HG03520 (cell line): ENCODE results near the gene ARAP1.
"Not testable (repeated sequence)": the region's sequence is repeated elsewhere in the genome, so short reads cannot be mapped to it uniquely, and the experiment has no call there.

Experiments used
- ATAC-seq: cut with Tn5 transposase; IDR thresholded peaks from one replicate; pipeline ENCODE4 v1.9.1; 2021; ENCODE audit warnings: mild to moderate bottlenecking, moderate library complexity; ENCODE audit not compliant: unreplicated experiment

ARAP1 gene

GRCh38 chr11:72752088-72752914, at the start of gene ARAP1:
ARAP1 (minus strand) TSS chr11:72752408; CDS start chr11:72727128, 25,280 bp downstream.
- no peak for ATAC-seq

DNA sequence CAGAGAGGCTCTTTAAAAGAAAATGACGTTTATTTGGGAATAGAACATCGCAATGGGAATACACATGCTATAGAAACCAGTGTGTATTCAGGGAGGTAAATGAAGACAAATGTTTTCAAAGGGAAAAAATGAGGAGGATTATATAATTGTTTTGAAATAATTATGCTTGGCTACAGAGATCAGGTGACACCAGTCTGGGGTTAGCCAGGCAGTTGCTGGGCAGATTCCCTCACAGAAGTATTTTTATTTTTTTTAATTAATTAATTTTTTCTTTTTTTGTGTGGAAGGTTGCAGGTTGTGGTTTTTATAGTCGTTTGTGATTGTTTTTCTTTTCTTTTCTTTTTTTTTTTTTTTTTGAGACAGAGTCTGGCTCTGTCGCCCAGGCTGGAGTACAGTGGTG, 47.2 kb upstream of the ARAP1 start:
- ATAC-seq: no peak

DNA sequence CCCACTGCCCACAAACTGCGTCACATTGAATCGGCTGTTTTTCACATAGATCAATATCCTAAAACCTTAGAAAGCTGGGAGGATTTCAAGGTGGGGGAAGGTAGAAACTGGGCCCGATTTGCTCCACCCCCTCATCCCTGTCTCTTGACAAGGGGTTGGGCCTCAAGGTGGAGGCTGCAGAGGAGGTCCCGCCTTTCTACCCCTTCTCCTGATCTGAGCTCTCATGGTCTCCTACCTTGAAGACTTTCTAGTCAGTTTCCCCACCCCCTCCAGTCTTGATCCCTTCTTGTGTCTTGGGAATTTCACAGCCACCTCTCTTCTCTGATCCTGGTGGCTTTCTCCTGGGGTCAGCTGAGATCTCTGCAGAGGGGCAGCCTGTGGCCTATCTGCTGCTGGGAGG, 46.2 kb upstream of the ARAP1 start:
- ATAC-seq: no peak

GRCh38 chr11:72793425-72794367, 41.5 kb upstream of the ARAP1 start, which contains the start of gene STARD10:
STARD10 (minus strand) TSS chr11:72794047; CDS start chr11:72781181, 12,866 bp downstream.
- peak; percentile 83 for ATAC-seq

DNA sequence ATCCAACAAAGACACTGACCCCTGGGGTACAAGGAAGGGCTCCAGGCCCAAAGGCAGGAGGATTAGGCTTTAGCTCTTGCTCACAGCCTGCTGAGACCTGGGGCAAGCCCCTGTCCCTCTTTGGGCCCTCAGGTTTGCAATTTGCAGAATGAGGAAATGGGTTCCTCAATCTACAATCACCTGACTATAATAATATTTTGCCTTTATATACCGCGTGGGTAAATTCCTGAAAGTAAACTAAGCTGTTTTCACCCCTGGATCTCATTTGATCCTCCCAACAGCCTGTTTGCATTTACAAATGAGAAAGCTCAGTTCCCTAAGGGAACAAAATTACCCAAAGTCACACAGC, 40.8 kb upstream of the ARAP1 start:
- ATAC-seq: no peak

- ATAC-seq: no peak
Observed at GRCh38 chr11:72792437-72793021, 40.3 kb upstream of the ARAP1 start.

DNA sequence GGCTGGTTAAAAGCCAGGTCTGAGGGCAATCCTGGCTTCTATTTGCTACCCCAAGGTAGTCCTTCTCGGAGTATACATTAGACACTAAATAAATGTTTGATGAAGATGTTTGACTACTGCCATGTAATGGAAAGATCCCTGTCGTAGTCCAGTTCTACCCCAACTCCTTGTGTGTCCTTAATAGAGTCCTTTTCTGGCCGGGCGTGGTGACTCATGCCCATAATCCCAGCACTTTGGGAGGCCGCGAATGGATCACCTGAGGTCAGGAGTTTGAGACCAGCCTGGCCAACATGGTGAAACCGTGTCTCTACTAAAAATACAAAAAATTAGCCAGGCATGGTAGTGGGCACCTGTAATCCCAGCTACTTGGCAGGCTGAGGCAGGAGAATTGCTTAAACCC, 39.0 kb upstream of the ARAP1 start:
- ATAC-seq: not testable (repeated sequence)

DNA sequence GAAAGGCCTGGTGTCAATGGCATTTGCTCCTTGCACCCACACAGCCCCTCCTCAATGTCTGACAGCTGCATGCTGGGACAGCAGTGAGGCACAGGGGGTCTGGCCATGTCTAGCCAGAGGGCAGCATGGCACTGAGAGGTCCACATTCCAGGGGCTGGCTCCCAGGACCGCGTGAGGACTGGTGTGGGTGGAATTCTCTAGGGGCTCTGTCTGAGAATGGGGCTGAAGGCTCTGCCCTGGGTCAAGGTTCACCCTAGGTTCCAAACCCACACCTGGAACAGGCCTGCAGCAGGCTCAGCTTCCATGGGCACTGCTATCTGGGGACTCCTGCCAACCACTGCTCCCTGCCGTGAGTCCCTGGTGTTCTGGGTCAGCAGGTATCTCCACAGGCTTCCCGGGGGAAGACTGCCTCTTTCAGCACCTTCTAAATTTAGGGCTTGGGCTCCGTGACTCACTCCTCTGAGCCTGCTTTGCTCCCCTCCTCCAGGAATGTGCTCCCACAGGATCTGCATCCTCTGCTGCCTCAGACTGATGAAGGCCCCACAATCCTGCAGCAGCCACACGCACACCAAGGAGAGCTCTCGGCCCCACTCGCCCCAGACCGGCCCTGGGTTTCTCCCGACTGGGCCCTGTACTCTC, 37.4 kb upstream of the ARAP1 start:
- ATAC-seq: no peak

GRCh38 chr11:72788241-72788640, 36.0 kb upstream of the ARAP1 start:
- ATAC-seq: no peak

GRCh38 chr11:72787216-72788104, 35.3 kb upstream of the ARAP1 start:
- ATAC-seq: peak; percentile 58

DNA sequence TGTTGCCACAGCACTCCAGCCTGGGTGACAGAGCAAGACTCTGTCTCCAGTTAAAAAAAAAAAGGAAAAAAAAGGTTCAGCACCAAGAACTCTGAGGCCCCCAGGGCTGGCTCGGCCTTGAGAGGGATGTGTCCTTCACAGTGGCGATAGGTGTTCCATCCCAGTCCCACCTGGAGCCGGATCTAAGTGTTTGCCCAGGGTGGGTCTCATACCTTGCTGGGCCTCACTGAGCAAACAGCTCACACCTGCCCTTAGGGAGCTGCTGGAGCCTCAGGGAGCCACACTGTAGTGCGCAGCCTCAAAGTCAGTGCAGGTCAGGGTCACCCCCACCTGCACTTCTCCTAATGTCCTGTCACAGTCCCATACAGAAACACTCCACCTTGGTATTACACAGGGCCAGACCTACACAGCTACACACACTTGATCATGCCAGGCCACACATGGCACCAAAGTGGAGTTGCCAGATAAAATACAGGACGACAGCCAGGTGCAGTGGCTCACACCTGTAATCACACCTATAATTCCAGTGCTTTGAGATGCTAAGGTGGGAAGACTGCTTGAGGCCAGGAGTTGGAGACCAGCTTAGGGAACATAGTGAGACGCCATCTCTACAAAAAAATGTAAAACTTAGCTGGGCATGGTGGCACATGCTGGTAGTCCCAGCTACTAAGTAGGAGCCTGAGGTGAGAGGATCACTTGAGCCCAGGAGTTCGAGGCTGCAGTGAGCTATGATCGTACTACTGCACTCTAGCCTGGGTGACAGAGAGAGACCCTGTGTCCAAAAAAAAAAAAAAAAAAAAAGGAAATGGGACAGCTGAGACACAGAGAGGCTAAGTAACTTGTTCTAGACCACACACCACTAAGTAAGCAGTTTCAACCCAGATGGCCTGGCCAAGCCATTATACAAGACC, 34.4 kb upstream of the ARAP1 start:
- no peak for ATAC-seq

- no peak for ATAC-seq
Observed at GRCh38 chr11:72784662-72785061, 32.5 kb upstream of the ARAP1 start.

DNA sequence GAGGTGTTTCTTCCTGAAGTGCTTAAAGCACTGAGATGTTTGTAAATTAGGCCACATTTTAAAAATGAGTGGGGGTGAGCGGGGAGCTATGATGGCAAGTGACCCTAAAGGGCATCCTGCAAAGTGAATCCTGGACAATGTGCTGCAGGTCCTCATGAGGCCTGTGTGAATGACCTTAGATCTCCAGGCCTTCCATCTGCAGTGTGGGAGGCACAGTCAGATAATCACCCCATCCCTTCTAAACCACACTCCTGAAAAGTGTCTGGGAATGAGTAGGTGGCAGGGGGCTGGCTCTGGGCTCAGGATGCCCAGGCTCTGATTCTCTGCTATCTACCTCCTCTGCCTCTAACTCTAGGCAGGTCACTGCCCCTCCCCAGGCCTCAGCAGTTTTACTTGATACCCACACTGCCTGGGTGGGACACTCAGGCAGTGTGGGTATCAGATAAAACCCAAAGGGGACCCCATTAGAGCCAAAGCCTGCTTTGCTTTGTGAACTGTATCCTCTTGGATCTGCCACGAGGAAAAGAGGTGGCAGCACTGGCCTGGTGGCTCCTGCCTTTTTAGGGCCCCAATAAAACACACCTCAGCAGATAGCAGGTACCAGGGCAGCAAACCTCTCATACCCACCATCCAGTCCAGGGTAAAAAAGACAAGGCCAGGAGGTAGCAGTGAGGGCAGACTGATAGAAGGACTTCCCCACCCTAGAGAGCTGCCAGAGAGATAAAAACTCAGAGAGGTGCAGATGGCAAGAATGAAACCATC, 31.1 kb upstream of the ARAP1 start:
- no peak for ATAC-seq

DNA sequence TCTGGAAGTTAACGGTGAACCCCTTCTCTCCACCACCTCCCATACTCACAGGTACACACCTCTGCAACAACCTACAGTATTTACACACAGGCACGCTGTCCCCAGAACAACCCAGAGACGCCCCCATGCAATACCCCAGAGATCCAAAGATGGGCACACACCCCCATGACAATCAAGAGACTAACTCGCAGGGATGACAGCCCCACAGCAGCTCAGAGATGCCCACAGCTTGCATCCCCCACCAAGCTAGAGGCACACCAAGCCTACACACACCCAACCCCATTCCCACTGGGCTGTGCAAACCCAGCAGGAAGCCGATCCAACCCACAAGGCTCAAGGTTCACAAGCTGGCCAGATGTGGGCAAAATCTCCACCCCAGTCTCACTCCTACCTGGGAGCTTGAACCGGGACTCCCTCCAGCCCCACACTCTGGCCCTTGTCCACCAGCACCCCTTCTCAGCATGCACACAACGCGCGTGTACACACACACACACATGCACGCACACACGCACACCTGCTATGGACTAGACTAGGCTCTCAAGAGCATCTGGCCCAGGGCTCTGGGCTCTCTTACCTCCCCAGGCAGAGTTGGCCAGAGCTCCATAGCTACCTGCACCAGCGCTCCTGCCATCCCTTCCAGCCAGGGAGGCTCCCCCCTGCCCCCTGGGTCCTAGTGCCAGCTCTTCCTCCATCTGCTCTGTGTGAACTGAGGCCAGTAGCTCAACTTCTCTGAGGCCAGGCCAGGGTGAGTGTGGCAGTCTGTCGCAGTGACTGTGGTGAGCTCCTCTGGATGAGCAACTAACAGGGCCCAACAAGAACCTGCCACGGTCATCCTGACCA, 30.1 kb upstream of the ARAP1 start:
- no peak for ATAC-seq

DNA sequence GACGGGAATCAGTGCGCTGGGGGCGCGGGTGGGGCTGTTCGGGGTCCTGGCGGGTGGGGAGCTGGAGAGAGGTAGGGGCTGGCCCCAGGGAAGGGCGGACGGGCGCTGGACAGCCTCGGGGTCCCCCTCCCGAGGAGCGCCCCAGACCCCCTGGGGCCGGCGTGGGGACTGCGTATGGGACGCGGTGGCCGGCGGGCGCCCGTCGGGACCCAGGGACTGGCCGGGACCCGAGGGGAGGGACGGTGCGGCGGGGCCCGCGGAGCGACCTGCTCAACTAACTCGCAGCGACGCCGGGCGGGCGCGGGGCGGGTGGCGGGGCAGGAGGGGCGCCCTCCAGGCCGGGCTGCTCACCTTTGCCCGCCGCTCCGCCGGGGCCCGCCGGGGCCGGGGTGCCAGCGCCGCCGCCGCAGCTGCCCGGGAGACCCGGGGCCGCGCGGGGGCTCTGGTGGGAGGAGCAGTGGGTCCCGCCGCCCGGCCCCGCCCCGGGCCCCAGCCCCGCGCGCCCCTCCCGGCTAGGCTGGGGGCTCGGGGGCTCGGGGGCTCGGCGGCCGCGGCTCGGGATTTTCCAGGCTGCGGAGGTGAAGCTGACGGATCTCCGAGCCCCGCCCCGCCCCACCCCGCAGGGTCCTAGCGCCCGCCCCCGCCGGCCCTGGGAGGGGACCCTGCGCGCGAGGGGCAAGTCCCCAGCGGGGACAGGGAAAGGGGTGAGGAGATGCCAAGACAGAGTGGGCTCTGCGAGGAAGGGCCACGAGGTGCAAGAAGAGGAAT, 29.3 kb upstream of the ARAP1 start:
- ATAC-seq: no peak

DNA sequence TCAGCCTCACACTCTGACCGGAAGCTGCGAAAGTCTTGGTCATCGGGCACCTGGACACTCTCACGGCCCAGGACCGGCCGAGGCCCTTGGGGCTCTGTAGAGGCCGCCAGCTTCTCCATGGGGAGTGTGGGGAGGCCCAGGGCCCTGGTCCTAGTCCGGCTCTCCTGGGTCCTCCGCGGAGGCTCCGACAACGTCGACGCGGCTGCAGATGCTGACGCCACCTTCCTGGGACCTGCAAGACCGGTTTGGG, 28.8 kb upstream of the ARAP1 start:
- no peak for ATAC-seq
